Erythroblast (primary cell): ENCODE measurements around the gene NCS1.

ENCODE experiments used
- DNase-seq, 2 experiments: peaks; one replicate each; lab custom pipeline; 2025; lab: John Stamatoyannopoulos, UW
- GATA1 ChIP-seq: IDR thresholded peaks from 2 replicates; pipeline ENCODE4 v1.6.1; 2011; ENCODE audit warnings: low read depth, mild to moderate bottlenecking, control low read depth, low read length, moderate library complexity
- POLR2A ChIP-seq: IDR thresholded peaks from 2 replicates; pipeline ENCODE4 v1.6.1; 2011; ENCODE audit warnings: mild to moderate bottlenecking, low read length

The NCS1 gene

DNA sequence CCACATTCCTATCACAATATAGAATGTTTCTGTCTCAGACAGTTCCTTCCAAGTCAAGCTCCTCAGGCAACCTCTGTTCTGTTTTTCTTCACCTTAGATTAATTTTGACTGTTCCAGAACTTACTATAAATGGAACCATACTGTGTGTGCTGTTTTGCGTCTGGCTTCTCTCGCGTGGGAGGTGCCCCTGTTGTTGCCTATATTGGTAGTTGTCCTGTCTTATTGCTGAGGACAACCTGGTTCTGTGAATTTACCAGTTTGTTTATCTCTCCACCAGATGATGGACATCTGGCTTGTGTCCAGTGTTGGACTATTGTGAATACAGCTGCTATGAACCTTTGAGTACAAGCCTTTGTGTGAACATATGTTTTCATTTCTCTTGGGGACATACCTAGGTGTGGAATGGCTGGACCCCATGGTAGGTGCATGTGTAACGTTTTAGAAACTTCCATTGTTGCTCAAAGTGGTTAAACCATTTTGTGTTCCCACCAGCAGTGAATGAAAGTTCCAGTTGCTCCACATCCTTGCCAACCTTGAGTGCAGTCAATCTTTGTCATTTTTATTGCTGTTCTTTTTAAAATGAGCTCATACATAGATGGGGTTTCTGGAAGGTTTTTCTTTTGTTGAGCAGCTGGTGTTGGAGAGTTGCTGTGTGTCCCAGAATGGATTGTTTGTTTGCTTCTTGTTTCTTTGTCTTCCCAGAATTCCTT is 111.5 kb downstream of the NCS1 start:
- DNase-seq = no peak
- TF ChIP-seq POLR2A = no peak
- no peak for TF ChIP-seq GATA1

DNA sequence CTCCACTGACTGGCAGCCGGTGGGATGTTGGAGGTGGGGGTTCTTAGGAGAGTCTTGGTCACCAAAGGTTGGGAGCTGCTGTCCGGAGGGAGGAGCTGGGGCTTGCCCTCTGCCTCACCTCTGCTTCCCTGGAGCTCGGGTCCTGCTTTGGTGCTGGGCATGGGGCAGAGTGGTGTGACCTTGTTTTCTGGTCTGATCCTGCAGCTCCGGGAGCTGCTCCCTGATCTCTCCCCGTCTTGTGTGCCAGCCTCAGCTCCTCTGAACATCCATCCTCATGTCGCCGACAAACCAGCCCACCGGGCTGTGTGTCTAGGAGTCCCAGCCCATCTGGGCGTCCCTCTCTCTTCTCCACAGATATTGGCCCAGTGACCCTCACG is 112.0 kb downstream of the NCS1 start:
- no peak for DNase-seq
- no peak for TF ChIP-seq POLR2A
- no peak for TF ChIP-seq GATA1

DNA sequence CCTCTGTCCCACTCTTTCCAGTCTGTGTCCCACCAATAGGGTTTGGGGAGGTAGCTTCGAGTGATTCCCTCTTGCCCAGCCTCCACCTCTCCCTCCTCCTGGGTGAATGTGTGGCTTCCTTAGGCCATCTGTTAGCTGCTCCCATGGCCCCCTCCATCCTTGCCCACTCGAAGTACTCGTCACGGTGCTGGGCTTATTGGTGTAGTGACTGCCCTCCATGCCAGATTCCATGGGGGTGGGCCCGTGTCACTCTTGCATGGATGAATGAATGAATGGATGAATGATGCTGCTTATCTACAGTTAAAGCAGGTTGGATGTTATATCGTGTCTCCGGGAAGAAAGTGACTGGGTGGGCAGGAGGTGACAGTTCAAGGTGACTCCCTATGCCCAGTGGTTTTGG is 112.5 kb downstream of the NCS1 start:
- TF ChIP-seq POLR2A = no peak
- no peak for TF ChIP-seq GATA1
- no peak for DNase-seq

DNA sequence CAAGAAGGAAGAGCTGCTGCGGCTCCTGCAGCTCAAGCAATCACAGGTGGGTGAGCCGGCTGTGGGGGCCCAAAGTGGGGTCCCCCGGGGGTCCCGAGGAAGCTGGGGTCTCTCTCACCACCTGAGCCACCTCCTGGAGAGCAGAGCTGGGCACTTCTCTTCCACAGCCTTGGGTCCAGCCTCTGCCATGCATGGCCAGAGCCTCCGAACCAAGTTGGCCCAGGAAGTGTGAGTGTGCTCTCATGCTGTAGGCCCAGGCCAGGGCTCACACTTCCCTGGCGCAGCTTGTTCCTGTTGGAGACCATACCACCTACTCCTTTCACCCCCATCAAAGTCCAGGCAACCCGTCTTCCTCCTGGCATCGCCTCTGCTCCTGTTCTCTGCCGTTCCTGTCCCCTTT is 113.1 kb downstream of the NCS1 start:
- TF ChIP-seq POLR2A (no peak), GATA1 (no peak)
- no peak for DNase-seq

DNA sequence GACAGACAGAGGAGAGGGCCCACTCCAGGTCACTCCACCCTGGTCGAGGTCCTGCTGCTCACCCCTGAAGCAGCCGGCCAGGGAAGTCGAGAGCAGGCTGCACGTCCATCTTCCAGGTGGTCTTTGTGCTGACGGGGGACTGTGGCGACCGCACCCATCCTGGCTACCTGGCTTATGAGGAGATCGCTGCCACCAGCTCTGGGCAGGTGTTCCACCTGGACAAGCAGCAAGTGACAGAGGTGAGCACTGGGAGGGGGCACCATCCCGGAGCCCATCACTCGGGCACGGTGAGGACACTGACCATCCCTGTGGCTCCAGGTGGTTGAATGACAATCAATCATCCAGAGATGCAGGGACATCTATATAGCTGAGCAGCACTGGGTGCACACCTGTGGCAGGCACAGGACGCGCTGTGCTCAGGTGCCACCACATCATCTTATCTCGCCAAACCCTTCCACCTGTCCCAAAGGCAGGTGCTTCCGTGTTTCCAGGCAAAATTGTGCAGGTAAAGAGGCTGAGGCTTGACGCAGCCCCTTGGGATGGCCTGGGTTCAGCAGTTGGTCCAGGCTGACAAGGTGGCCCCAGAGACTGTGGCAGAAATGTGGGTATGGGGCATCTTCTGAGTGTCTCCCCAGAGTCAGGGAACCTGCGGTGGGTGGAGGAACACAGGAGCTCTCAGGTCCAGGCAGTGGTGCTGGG is 114.0 kb downstream of the NCS1 start:
- DNase-seq = no peak
- TF ChIP-seq GATA1 (no peak), POLR2A (no peak)
